Measurements from ENCODE around the gene HIGD2A.

Gene HIGD2A

DNA sequence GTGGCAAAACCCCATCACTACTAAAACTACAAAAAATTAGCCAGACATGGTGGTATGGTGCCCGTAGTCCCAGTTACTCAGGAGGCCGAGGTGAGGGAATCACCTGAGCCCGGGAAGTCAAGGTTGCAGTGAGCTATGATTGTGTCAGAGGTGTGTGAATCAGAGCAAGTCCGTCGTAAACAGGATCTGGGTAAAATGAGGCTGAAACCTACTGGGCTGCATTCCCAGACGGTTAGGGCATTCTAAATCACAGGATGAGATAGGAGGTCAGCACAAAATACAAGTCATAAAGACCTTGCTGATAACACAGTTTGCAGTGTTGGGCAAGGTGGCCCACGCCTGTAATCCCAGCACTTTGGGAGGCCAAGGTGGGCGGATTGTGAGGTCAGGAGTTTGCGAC is 29.7 kb downstream of the HIGD2A start:
- no peak for DNase-seq

DNA sequence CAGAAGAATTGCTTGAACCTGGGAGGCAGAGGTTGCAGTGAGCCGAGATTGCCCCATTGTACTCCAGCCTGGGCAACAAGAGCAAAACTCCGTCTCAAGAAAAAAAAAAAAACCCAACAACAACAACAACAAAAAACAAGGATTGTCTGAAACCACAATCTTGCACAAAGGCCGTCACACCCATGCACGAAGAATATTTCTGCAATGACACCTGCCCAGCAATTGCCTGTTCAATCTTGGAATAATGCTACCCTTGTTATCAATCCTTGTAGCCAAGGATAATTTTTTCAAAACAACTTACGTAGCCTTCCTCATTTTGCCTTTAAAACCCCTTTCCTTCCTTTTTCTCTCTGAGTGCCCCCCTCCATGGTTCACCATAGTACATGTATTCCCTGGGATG is 31.5 kb downstream of the HIGD2A start:
- no peak for DNase-seq

DNA sequence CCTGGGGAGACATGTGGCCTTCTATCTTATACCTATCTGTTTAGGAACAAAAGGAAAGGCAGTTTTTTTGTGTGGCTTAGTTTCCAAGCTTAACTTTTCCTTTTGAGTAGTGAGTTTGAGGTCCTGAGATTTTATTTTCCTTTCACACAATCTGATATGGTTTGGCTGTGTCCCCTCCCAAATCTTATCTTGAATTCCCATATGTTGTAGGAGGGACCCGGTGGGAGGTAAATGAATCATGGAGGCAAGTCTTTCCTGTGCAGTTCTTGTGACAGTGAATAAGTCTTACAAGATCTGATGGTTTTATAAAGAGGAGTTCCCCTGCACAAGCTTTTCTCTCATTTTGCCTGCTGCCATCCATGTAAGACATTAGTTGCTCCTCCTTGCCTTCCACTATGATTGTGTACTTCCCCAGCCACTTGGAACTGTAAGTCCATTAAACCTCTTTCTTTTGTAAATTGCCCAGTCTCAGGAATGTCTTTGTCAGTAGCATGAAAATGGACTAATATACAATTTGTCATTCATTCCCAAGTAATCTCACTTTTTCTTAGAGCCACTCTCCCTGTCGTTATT is 32.5 kb downstream of the HIGD2A start:
- no peak for DNase-seq

DNA sequence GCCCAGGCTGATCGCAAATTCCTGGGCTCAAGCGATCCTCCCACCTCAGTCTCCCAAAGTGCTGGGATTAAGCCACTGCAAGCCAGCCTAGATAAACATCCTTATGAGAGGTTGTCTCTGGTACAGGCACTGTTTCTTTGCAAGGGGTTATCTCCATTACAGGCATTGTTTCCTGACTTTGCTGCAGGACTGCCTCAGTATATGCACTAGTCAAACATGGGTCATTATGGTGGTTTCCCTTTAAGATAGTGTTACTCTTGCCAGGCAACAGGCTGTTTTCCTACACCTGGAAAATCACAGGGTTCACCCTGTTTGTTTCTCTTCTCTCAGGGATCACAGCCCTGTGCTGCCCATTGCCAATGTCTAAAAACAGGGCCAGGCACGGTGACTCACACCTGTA is 35.6 kb downstream of the HIGD2A start:
- DNase-seq = no peak

DNA sequence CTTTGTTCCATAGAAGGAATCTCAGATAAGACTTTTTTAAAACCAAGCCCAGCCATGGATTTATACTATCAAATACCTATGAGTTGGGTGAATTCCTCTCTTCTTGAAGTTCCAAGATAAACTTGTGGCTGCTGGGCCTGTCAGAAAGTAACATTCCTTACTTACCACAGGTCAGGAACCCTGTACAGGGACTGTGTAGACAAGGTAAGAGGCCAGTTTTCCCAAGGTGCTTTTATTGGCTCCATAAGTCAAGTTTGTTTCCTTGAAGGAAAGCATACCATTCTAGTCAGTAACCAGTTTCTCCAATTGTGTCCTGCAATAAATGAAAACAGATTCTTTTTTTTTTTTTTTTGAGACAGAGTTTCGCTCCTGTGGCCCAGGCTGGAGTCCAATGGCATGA is 36.6 kb downstream of the HIGD2A start:
- DNase-seq = no peak

DNA sequence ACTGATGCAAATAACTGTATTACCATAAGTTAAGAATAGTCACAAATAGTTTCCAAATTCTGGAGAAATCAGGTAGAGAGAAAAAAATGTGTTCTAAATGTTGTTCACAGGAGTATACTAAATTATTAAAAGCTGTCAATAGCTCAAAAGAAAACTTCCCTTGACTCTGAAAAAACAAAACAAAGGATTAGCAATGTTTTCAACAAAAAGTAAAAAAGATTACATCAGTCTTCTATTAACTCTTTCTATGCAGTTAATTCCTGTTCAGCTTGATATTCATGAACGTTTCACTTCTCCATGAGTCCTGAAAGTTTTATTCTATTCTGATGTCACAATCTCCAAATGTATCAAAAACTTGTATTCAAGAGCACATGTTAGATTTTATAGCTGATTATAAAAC is 37.2 kb downstream of the HIGD2A start:
- DNase-seq = no peak

DNA sequence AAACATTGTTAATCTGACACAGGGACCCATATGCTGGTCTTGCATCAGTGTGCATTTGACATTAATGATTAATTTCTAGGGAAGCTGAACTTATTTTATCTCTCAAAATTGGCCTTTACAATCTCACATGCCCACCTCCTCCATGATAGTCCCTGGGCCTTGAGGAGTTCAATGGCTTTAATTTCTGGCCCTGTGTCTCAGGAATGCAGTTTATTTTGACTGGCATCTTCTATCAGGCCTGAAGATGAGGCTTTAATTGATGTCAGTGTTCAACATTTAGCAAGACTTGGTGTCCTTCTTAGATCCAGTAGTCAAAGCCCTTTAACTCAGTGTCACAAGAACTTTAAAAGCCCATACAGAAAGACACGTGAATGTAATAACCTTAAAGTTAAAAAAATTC is 38.3 kb downstream of the HIGD2A start:
- DNase-seq = no peak

DNA sequence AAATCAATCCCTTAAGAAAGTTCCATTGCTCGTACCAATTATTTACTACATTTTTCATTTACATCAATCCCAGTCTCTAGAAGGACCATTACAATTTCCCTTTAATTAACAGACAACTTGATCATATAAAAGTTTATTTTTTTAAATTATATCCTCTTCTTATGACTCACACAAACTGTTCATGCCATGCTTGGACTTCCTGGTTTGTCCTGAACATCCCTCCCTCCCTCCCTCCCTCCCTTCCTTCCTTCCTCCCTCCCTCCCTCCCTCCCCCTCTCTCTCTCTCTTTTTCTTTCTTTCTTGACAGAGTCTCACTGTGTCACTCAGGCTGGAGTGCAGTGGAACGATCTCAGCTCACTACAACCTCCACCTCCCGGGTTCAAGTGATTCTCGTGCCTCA is 39.4 kb downstream of the HIGD2A start:
- no peak for DNase-seq

DNA sequence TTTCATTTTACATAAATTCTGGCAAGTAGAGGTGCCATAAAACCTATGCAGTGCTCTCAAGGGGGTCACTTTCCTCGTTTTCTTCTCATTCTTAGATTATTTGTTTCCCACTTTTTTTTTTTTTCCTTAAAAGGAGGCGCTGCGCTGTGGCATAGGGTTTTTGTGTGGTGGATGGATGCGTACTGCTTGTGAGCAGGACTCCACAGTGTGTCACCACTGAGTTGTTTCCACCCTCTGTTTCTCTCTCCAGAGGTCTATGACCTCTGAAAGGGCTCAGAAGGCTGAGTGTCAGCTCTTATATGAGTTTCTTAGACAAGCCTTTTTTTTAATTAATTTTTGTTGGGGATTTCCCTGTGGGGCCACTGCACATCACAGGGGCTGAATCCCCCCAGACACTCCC is 41.4 kb downstream of the HIGD2A start:
- no peak for DNase-seq

DNA sequence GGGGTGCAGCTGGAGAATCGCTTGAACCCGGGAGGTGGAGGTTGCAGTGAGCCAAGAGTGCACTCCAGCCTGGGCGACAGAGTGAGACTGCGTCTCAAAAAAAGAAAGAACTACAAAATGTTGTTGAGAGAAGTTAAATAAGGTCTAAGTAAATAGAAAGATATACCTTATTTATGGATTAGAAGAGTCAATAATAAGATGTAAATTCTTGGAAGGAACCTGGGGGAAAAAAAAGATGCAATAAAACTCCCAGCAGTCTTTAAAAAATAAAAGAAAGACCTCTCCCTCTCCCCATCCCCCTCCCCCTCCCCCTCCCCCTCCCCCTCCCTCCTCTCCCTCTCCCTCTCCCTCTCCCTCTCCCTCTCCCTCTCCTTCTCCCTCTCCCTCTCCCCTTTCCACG is 44.2 kb downstream of the HIGD2A start:
- DNase-seq = no peak

DNA sequence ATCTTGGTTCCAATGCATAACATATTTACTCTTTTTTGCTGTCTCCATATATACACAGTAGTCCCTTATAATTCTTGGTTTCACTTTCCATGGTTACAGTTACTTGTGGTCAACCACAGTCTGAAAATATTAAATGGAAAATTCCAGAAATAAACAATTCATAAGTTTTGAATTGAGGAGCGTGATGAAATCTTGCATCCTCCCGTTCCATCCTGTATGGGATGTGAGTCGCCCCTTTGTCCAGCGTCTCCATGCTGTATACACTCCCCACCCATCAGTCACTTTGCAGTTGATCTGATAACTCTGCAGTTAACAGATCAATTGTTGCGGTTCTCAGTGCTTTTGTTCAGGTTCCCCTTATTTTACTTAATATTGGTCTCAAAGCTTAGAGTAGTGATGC is 48.1 kb downstream of the HIGD2A start:
- DNase-seq = peak; percentile 95

DNA sequence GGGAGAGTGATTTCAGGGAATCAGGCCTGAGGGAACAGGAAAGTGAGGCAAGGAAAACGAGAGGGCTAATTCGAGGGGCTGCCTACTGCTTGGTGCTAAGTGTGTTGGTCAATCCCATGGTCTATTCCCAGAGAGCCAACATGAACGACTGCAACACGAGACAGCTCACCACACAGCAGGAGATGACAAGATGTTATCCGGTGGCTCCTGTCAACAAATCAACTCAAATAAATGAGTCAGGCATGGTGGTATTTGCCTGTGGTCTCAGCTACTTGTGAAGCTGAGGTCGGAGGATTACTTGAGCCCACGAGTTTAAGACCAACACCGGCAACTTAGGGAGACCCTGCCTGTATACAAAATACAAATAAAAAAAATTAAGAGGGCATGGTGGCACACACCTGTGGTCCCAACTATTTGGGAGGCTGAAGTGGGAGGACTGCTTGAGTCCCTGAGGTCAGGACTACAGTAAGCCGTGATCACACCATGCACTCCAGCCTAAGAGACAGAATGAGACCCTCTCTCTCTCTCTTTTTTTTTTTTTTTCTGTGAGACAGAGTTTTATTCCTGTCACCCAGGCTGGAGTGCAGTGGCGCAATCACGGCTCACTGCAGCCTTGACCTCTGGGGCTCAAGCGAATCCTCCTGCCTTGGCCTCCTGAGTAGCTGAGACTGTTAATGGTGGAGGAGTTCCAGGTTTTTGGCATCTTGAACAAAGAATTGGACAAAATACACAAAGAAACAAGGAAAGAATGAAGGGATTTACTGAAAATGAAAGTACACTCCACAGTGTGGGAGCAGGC is 50.6 kb downstream of the HIGD2A start:
- DNase-seq = peak; percentile 62
